K562 (cell line): Measurements from ENCODE around the gene ACADVL. TPM values are rescaled to one million over a fixed set of nuclear protein-coding genes. Genes with fewer than 3 reads are reported as not detected.

Experiments
- ATAC-seq: fragments of 200-7000 bp; cut with Tn5 transposase; 3 replicates; pipeline ENCODE4 v1.9.1; 2020; ENCODE audit warnings: moderate library complexity
- BruUV-seq: library from RNA; stranded (reverse); fragments of 400-500 nt; replicated peaks from 2 replicates; lab custom pipeline; 2021; lab: Mats Ljungman, UMichigan
- CTCF ChIA-PET: fragments of 300-600 bp; formaldehyde crosslinking; extraction: SDS; loops from one replicate; lab custom pipeline; 2021; ENCODE audit warnings: low intra/inter-chr PET ratio; lab: Yijun Ruan, JAX
- POLR2A ChIA-PET: fragments of 300-600, 350-650 bp; sonication (Branson Sonifier 250); formaldehyde crosslinking; extraction: SDS; loops from one replicate; lab custom pipeline; 2021; ENCODE audit warnings: antibody characterized with exemption, inconsistent platforms; lab: Yijun Ruan, JAX
- DNase-seq, 4 experiments: peaks; one replicate each; pipeline versions ENCODE4 v3.0.0 to v3.0.0-alpha.2; 2011 to 2018; ENCODE audit warnings: low spot score in 3 of 4, mixed read lengths in 3 of 4; ENCODE audit errors: extremely low read depth in 1 of 4
- FAIRE-seq: peaks from 2 replicates; lab custom pipeline; 2011; peaks lifted over from hg19 to GRCh38; lab: Jason Lieb, UNC
- H2AFZ ChIP-seq: 2 replicates; pipeline ENCODE4 v1.6.0; 2011; ENCODE audit warnings: low read depth, low read length, control low read depth, inconsistent platforms
- H3K27ac ChIP-seq: fragments of 200-600 bp; 3 replicates; pipeline ENCODE4 v1.8.0; 2011; ENCODE audit warnings: low read depth, mild to moderate bottlenecking, control low read depth, inconsistent platforms, low read length, moderate library complexity, mixed read lengths; ENCODE audit errors: extremely low read depth
- H3K27me3 ChIP-seq, 2 experiments: fragments of 300-600 bp in 1 of 2; 2 replicates in 1 of 2; 3 replicates in 1 of 2; pipeline versions ENCODE4 v1.6.0 to v1.8.0; 2011; ENCODE audit warnings: inconsistent platforms in 2 of 2, low read length in 2 of 2, mild to moderate bottlenecking in 1 of 2, mixed read lengths in 1 of 2, moderate library complexity in 1 of 2; ENCODE audit not compliant: control insufficient read depth in 2 of 2, insufficient read depth in 2 of 2
- H3K36me3 ChIP-seq: fragments of 300-600 bp; 3 replicates; pipeline ENCODE4 v1.8.0; 2011; ENCODE audit warnings: mild to moderate bottlenecking, low read length, inconsistent platforms; ENCODE audit not compliant: control insufficient read depth, insufficient read depth
- H3K4me1 ChIP-seq, 2 experiments: fragments of 200-600 bp in 1 of 2; replicated peaks in 1 of 2; 2 replicates in 1 of 2; 3 replicates in 1 of 2; pipeline versions ENCODE4 v1.5.1 to v1.8.0; 2011; ENCODE audit warnings: inconsistent platforms in 2 of 2, low read length in 2 of 2, mild to moderate bottlenecking in 1 of 2, mixed read lengths in 1 of 2, moderate library complexity in 1 of 2; ENCODE audit not compliant: control insufficient read depth in 2 of 2, insufficient read depth in 2 of 2
- H3K4me2 ChIP-seq: 2 replicates; pipeline ENCODE4 v1.6.1; 2011; ENCODE audit warnings: low read length, control low read depth, inconsistent platforms, mixed read lengths; ENCODE audit not compliant: insufficient read depth
- H3K4me3 ChIP-seq: fragments of 200-600 bp; sonication (generic), shearing (Covaris generic); 2 replicates; pipeline ENCODE4 v1.5.1; 2016; ENCODE audit warnings: control low read depth, inconsistent platforms
- H3K79me2 ChIP-seq: fragments of 200-600 bp; 3 replicates; pipeline ENCODE4 v1.8.0; 2011; ENCODE audit warnings: low read length, inconsistent platforms; ENCODE audit not compliant: control insufficient read depth, insufficient read depth
- H3K9ac ChIP-seq, 2 experiments: 2 replicates each; pipeline versions ENCODE4 v1.6.0 to v1.6.1; 2011; ENCODE audit warnings: low read depth in 2 of 2, low read length in 2 of 2, control low read depth in 1 of 2, inconsistent platforms in 1 of 2, mild to moderate bottlenecking in 1 of 2, mixed read lengths in 1 of 2; ENCODE audit not compliant: insufficient read depth in 1 of 2
- H3K9me1 ChIP-seq: one replicate; pipeline ENCODE4 v1.6.0; 2011; ENCODE audit warnings: inconsistent platforms, mild to moderate bottlenecking, low read length, moderate library complexity; ENCODE audit not compliant: control insufficient read depth, insufficient read depth
- H3K9me3 ChIP-seq: replicated peaks from 2 replicates; pipeline ENCODE4 v1.5.1; 2011; ENCODE audit warnings: low read depth, low read length, inconsistent platforms; ENCODE audit not compliant: control insufficient read depth, insufficient read depth
- H4K20me1 ChIP-seq: replicated peaks from 2 replicates; pipeline ENCODE4 v1.6.1; 2011; ENCODE audit warnings: low read length, inconsistent platforms, mixed read lengths; ENCODE audit not compliant: control insufficient read depth, insufficient read depth
- CCNT2 ChIP-seq: IDR thresholded peaks from 2 replicates; pipeline ENCODE4 v1.6.1; 2011; ENCODE audit warnings: borderline replicate concordance, low read depth, mild to moderate bottlenecking, moderate library complexity, mixed read lengths, low read length; ENCODE audit not compliant: insufficient read length; ENCODE audit errors: extremely low read depth
- E2F3 ChIP-seq: fragments of 250-450 bp; sonication (Bioruptor Pico); IDR thresholded peaks from 2 replicates; pipeline ENCODE4 v1.4.0; 2020; ENCODE audit warnings: mild to moderate bottlenecking
- HES1 ChIP-seq: fragments of 450-650 bp; IDR thresholded peaks from 2 replicates; pipeline ENCODE4 v1.6.1; 2016; ENCODE audit warnings: low read depth, mild to moderate bottlenecking, moderate library complexity
- HMG20B ChIP-seq: fragments of 250-450 bp; sonication (Bioruptor Pico); IDR thresholded peaks from 2 replicates; pipeline ENCODE4 v1.5.0; 2021; ENCODE audit warnings: mild to moderate bottlenecking
- ILK ChIP-seq: fragments of 450-650 bp; IDR thresholded peaks from 2 replicates; pipeline ENCODE4 v1.6.1; 2016; ENCODE audit warnings: missing genetic modification characterization, low read depth, mild to moderate bottlenecking, missing compliant biosample characterization, moderate library complexity, borderline replicate concordance
- KLF1 ChIP-seq: fragments of 450-650 bp; IDR thresholded peaks from 2 replicates; pipeline ENCODE4 v1.6.1; 2016; ENCODE audit warnings: missing genetic modification characterization, missing compliant biosample characterization
- TCF15 ChIP-seq: fragments of 250-450 bp; sonication (Bioruptor Pico); IDR thresholded peaks from 2 replicates; pipeline ENCODE4 v1.8.0; 2022; ENCODE audit warnings: moderate library complexity, mild to moderate bottlenecking, inconsistent platforms
- ZNF212 ChIP-seq: fragments of 450-650 bp; formaldehyde crosslinking; IDR thresholded peaks from 2 replicates; pipeline ENCODE4 v1.4.0; 2020; ENCODE audit warnings: mild to moderate bottlenecking
- ZNF274 ChIP-seq: IDR thresholded peaks from 2 replicates; pipeline ENCODE4 v1.6.1; 2011; ENCODE audit warnings: low read depth, mild to moderate bottlenecking, low read length, moderate library complexity, borderline replicate concordance
- ZNF696 ChIP-seq: fragments of 250-450 bp; sonication (Bioruptor Pico); conservative IDR thresholded peaks from 2 replicates; pipeline ENCODE4 v1.4.0; 2020; ENCODE audit warnings: mild to moderate bottlenecking, moderate library complexity
- ZNF778 ChIP-seq: fragments of 450-650 bp; formaldehyde crosslinking; IDR thresholded peaks from 2 replicates; pipeline ENCODE4 v1.4.0; 2020; ENCODE audit warnings: mild to moderate bottlenecking, moderate library complexity
- WGBS: fragments of 100-300 bp; shearing (Covaris generic); methylation state at CpG from one replicate; pipeline ENCODE4 v1.1.6; 2016; ENCODE audit warnings: low coverage, mixed read lengths; ENCODE audit not compliant: insufficient coverage; ENCODE audit errors: missing lambda C conversion rate; 5-methylcytosine and 5-hydroxymethylcytosine counted together
- in situ Hi-C: fragments of 300-500 bp; cut with MboI; formaldehyde crosslinking; loops from 4 replicates; pipeline ENCODE4 v1.15.0; 2018; ENCODE audit warnings: inconsistent platforms, mixed read lengths
- intact Hi-C: fragments of 100-400 bp; cut with micrococcal nuclease; formaldehyde crosslinking; loops from 2 replicates; pipeline ENCODE4 v1.14.2; 2022
- polyA plus RNA-seq, 8 experiments: library from polyadenylated mRNA; depleted of rRNA in 4 of 8; stranded (reverse) in 5 of 8; unstranded in 3 of 8; fragments of >200 nt; fragmentation: Nextera tagmentation in 2 of 8; fragmentation: Illumina TruSeq in 1 of 8; extraction: Ambion mirVana in 2 of 8; extraction: Trizol in 1 of 8; gene quantifications; 2 replicates each; pipeline versions ENCODE4 v1.2.1 to v1.2.3, GENCODE V29; 2011 to 2014; ENCODE audit warnings: inconsistent platforms in 1 of 8, missing spikeins in 1 of 8
- total RNA-seq, 7 experiments: library from RNA; depleted of rRNA in 6 of 7; stranded (reverse); fragments of >200 nt in 6 of 7; fragmentation: Illumina TruSeq in 2 of 7; extraction: Trizol in 2 of 7; gene quantifications; 2 replicates each; pipeline versions ENCODE4 v1.2.1 to v1.2.3, GENCODE V29; 2011 to 2021; ENCODE audit warnings: low replicate concordance in 1 of 7
- TF ChIP-seq, protein P1 (sequence below): fragments of 450-650 bp; IDR thresholded peaks from 2 replicates; pipeline ENCODE4 v1.7.1; 2018; ENCODE audit warnings: mild to moderate bottlenecking, low read depth; ENCODE audit not compliant: partially characterized antibody

ACADVL gene
- total and polyA plus RNA-seq, 9 of the 15 experiments (the other 6 are each of a cell fraction or from before 2014, with no cell fraction given), result 25.5 to 449 (median 214) TPM

- 70% methylated on average over 4 of the region's 11 CpGs for whole genome bisulfite sequencing
- ChIA-PET POLR2A (no interaction called here), CTCF (no interaction called here)
- FAIRE-seq, result no peak
- intact Hi-C loops, result no loop called here
- 0 out of 2 replicates have a peak, but pooled peaks cover 3% of the 10 kb centered on the region for H3K9me3 ChIP-seq
- no peak overlapping the region for H3K9ac ChIP-seq
- H3K4me3 ChIP-seq, result no peak overlapping the region
- TF ChIP-seq ZNF274, result no peak
- no peak for TF ChIP-seq CCNT2
- TF ChIP-seq, protein P1, sequence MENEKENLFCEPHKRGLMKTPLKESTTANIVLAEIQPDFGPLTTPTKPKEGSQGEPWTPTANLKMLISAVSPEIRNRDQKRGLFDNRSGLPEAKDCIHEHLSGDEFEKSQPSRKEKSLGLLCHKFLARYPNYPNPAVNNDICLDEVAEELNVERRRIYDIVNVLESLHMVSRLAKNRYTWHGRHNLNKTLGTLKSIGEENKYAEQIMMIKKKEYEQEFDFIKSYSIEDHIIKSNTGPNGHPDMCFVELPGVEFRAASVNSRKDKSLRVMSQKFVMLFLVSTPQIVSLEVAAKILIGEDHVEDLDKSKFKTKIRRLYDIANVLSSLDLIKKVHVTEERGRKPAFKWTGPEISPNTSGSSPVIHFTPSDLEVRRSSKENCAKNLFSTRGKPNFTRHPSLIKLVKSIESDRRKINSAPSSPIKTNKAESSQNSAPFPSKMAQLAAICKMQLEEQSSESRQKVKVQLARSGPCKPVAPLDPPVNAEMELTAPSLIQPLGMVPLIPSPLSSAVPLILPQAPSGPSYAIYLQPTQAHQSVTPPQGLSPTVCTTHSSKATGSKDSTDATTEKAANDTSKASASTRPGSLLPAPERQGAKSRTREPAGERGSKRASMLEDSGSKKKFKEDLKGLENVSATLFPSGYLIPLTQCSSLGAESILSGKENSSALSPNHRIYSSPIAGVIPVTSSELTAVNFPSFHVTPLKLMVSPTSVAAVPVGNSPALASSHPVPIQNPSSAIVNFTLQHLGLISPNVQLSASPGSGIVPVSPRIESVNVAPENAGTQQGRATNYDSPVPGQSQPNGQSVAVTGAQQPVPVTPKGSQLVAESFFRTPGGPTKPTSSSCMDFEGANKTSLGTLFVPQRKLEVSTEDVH, result no peak
- TF ChIP-seq KLF1 (tag), result no peak
- no peak for TF ChIP-seq TCF15 (CRISPR knock-in tag)
- no peak for TF ChIP-seq HES1
- no peak for TF ChIP-seq HMG20B (CRISPR knock-in tag)
- no peak for TF ChIP-seq E2F3 (CRISPR knock-in tag)
- TF ChIP-seq ZNF212 (CRISPR knock-in tag), result no peak
- TF ChIP-seq ZNF778 (CRISPR knock-in tag), result no peak
- TF ChIP-seq ILK (tag), result no peak
- no peak for TF ChIP-seq ZNF696 (CRISPR knock-in tag)
- ATAC-seq, result no peak
- H3K27ac ChIP-seq, result no peak overlapping the region
- H3K9me1 ChIP-seq, result no peaks in the 10 kb centered on the region
- H3K79me2 ChIP-seq, result no peaks in the 10 kb centered on the region
- H4K20me1 ChIP-seq, result no peaks in the 10 kb centered on the region
- H3K4me1 ChIP-seq, result peaks cover 3 to 21% of the 10 kb centered on the region in 2 experiments; a peak in 3 of 5 replicates
- no peak overlapping the region for H2AFZ ChIP-seq
- in situ Hi-C loops, result no loop called here
- no peak for DNase-seq
- peaks cover 0 to 13% of the 10 kb centered on the region in 2 experiments; a peak in 2 of 5 replicates for H3K27me3 ChIP-seq
- BruUV-seq, result no TSS peak
- no peak overlapping the region for H3K4me2 ChIP-seq
- H3K36me3 ChIP-seq, result no peaks in the 10 kb centered on the region
Observed at GRCh38 chr17:7178973-7179316, 40.8 kb upstream of the ACADVL start.
